ENCODE data around the gene INTS7. TPM values are rescaled to one million over a fixed set of nuclear protein-coding genes. Genes with fewer than 3 reads are reported as not detected.

The INTS7 gene
- total and polyA plus RNA-seq, 2 of the 4 experiments (the other 2 are of a cell fraction) = 8.3 to 24.9 TPM

GRCh38 chr1:211985556-211986264 lies 49.6 kb downstream of the INTS7 start:
- Histone ChIP-seq H2AK9ac (replicated peaks; ENCODE audit: low read depth, low read length, poor library complexity) (no peak overlapping the region), H2BK15ac (ENCODE audit: low read depth, low read length) (no peak overlapping the region), H3K14ac (replicated peaks; ENCODE audit: low read depth, low read length) (no peak overlapping the region), H3K23ac (ENCODE audit: low read depth, low read length) (no peak overlapping the region), H3K36me3 (ENCODE audit: control insufficient read depth, insufficient read depth, low read length) (peaks cover 8% of the 10 kb centered on the region), H2BK120ac (ENCODE audit: low read depth, low read length) (no peak overlapping the region), H2AFZ (replicated peaks; ENCODE audit: low read length, poor library complexity) (no peak overlapping the region), H4K20me1 (ENCODE audit: insufficient read depth, low read length) (no peaks in the 10 kb centered on the region), H3K4ac (ENCODE audit: low read depth, low read length) (no peak overlapping the region), H3K79me1 (ENCODE audit: low read depth in 1 of 2, low read length in 2 of 2) (no peaks in the 10 kb centered on the region; a peak in 1 of 4 replicates), H3K4me1 (ENCODE audit: control insufficient read depth, insufficient read depth, low read length) (no peaks in the 10 kb centered on the region), H4K8ac (ENCODE audit: low read depth in 2 of 2, low read length in 2 of 2) (no peak overlapping the region), H2AK5ac (ENCODE audit: low read depth, low read length) (no peak overlapping the region), H3K9me1 (ENCODE audit: insufficient read depth, low read length) (no peaks in the 10 kb centered on the region), H3K4me3 (ENCODE audit: insufficient read depth, low read depth, low read length) (no peak overlapping the region), H4K91ac (ENCODE audit: insufficient read depth, low read depth, low read length) (no peak overlapping the region), H3K4me2 (ENCODE audit: low read depth, low read length) (no peak overlapping the region), H3K18ac (ENCODE audit: low read depth, low read length) (no peak overlapping the region), H2BK20ac (ENCODE audit: low read depth, low read length) (no peak overlapping the region), H3K27me3 (ENCODE audit: control insufficient read depth, insufficient read depth, low read length) (no peaks in the 10 kb centered on the region), H3K27ac (ENCODE audit: insufficient read depth, low read length) (no peak overlapping the region), H3K9me3 (ENCODE audit: control insufficient read depth, insufficient read depth, low read length) (no peaks in the 10 kb centered on the region), H3K9ac (ENCODE audit: low read depth, low read length) (no peak overlapping the region), H2BK5ac (ENCODE audit: low read depth, low read length, poor library complexity, severe bottlenecking) (no peak overlapping the region), H3K56ac (ENCODE audit: extremely low read depth, insufficient read depth, low read length) (no peak overlapping the region), H4K5ac (ENCODE audit: low read depth, low read length) (no peak overlapping the region)
- CTCF ChIA-PET = no interaction called here
- no TSS peak for BruUV-seq (replicated peaks)
- in situ Hi-C loops (cut with MboI; ENCODE audit: low sequenced_read_pairs) = no loop called here
- dilution Hi-C loops (cut with HindIII; ENCODE audit: low sequenced_read_pairs, unreplicated experiment) = no loop called here
- POLR2A ChIA-PET (ENCODE audit: unreplicated experiment) = no interaction called here
- DNase-seq (no peak), ATAC-seq (ENCODE audit: low read depth) (no peak)
- WGBS, 2 experiments (ENCODE audit: extremely low coverage in 2 of 2, insufficient read length in 1 of 2) = 100% methylated on average over 1 of the region's 4 CpGs; no CpG with 5 or more reads in 1 of the 2 experiments
- intact Hi-C loops (cut with micrococcal nuclease) = no loop called here
- no peak for TF ChIP-seq FOS (IDR thresholded peaks at IDR 0.05; ENCODE audit: low read depth, low read length)
- TF ChIP-seq, protein P1, sequence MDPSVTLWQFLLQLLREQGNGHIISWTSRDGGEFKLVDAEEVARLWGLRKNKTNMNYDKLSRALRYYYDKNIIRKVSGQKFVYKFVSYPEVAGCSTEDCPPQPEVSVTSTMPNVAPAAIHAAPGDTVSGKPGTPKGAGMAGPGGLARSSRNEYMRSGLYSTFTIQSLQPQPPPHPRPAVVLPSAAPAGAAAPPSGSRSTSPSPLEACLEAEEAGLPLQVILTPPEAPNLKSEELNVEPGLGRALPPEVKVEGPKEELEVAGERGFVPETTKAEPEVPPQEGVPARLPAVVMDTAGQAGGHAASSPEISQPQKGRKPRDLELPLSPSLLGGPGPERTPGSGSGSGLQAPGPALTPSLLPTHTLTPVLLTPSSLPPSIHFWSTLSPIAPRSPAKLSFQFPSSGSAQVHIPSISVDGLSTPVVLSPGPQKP (IDR thresholded peaks at IDR 0.05; ENCODE audit: borderline replicate concordance, low read depth, low read length) = no peak
- TF ChIP-seq MXI1 (IDR thresholded peaks at IDR 0.05; ENCODE audit: borderline replicate concordance, low read depth, low read length) = no peak
- TF ChIP-seq, protein P2, sequence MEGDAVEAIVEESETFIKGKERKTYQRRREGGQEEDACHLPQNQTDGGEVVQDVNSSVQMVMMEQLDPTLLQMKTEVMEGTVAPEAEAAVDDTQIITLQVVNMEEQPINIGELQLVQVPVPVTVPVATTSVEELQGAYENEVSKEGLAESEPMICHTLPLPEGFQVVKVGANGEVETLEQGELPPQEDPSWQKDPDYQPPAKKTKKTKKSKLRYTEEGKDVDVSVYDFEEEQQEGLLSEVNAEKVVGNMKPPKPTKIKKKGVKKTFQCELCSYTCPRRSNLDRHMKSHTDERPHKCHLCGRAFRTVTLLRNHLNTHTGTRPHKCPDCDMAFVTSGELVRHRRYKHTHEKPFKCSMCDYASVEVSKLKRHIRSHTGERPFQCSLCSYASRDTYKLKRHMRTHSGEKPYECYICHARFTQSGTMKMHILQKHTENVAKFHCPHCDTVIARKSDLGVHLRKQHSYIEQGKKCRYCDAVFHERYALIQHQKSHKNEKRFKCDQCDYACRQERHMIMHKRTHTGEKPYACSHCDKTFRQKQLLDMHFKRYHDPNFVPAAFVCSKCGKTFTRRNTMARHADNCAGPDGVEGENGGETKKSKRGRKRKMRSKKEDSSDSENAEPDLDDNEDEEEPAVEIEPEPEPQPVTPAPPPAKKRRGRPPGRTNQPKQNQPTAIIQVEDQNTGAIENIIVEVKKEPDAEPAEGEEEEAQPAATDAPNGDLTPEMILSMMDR (conservative IDR thresholded peaks at IDR 0.05; ENCODE audit: low read depth, low read length) = no peak
- no peak for TF ChIP-seq MAFK (IDR thresholded peaks at IDR 0.05; ENCODE audit: low read depth, low read length)
- TF ChIP-seq RFX5 (IDR thresholded peaks at IDR 0.05; ENCODE audit: low read depth, low read length) = no peak
- no peak for TF ChIP-seq POLR2A (IDR thresholded peaks at IDR 0.05; ENCODE audit: low read depth, low read length)
- no peak for TF ChIP-seq RCOR1 (IDR thresholded peaks at IDR 0.05; ENCODE audit: insufficient replicate concordance, low read length)
- TF ChIP-seq MAZ (IDR thresholded peaks at IDR 0.05; ENCODE audit: borderline replicate concordance, low read depth, low read length) = no peak
- no peak for TF ChIP-seq CHD1 (IDR thresholded peaks at IDR 0.05; ENCODE audit: low read depth, low read length)
- no peak for TF ChIP-seq NFE2L2 (IDR thresholded peaks at IDR 0.05; ENCODE audit: low read depth, low read length)
- TF ChIP-seq CEBPB (IDR thresholded peaks at IDR 0.05; ENCODE audit: low read depth, low read length) = no peak
- TF ChIP-seq SMC3 (IDR thresholded peaks at IDR 0.05; ENCODE audit: low read depth, low read length) = no peak
- no peak for TF ChIP-seq BHLHE40 (IDR thresholded peaks at IDR 0.05; ENCODE audit: low read depth, low read length)
- TF ChIP-seq RAD21 (IDR thresholded peaks at IDR 0.05; ENCODE audit: low read length) = no peak

All from IMR-90 (cell line).